C4-2B (cell line): Measurements from ENCODE around the gene TUBB.

ENCODE experiments used
- H3K27ac ChIP-seq: fragments of 450-650 bp; 2 replicates; pipeline ENCODE4 v1.5.1; 2017
- CTCF ChIP-seq: fragments of 450-650 bp; conservative IDR thresholded peaks from 2 replicates; pipeline ENCODE4 v1.5.1; 2017; ENCODE audit warnings: mild to moderate bottlenecking
- ZFX ChIP-seq: fragments of 450-650 bp; IDR thresholded peaks from 2 replicates; pipeline ENCODE4 v1.6.1; 2017

TUBB gene

GRCh38 chr6:30685157-30686008 lies 34.8 kb upstream of the TUBB start:
- TF ChIP-seq CTCF (no peak), ZFX (no peak)
- no peak overlapping the region for H3K27ac ChIP-seq

DNA sequence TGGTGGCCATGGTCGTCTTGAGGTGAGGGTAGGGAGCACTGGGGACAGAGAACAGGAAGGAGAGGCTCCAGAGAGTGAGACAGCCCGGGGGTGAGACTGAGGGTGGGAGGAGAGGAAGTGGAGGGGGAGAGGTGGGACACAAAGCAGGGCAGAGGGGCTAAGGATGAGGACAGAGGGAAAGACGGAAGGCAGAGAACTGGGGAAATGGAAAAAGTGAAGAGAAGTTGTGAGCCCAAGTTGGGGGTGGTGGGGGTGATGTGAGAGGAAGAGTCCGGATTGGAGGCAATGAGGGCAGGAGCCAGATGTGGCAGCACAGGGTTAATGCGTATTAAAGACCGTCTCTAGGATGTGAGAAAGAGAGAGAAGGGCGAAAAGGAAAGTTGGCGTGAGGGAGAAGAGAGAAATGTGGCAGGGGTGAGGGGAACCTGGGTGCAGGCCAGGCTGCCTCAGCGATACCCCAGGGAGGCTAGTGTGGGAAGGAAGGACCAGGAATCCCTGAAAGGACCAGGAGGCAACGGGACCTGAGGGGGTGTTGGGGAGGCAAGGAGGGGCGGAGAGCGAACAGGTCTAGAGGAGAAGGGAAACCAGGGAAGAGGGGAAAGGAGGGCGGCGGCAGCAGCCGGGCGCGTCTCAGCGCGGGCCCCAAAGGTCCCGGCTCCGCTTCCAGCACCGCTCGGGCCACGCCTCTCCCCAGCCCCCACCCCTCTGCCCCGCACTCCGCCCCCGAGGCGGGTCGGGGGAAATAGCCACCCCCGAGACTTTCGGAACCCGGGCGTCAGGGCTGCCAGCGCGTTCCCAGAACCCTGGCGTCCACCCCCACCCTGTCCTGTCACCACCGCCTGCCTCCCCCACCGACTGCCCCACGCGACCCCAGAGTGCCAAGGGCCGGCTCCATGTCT lies 33.9 kb upstream of the TUBB start, which contains the start of gene PPP1R18:
Gene PPP1R18 (minus strand): TSS at position 637 of the 899 bp plus-strand sequence. CDS start 627 bp downstream, at position 10.
- peak within 1 kb of the TSS; percentile 65 for H3K27ac ChIP-seq
- TF ChIP-seq ZFX (no peak), CTCF (no peak)

- TF ChIP-seq ZFX = no peak
- TF ChIP-seq CTCF = no peak
- peak overlapping the region; percentile 65 for H3K27ac ChIP-seq
Observed at GRCh38 chr6:30686908-30687658, 33.1 kb upstream of the TUBB start.

DNA sequence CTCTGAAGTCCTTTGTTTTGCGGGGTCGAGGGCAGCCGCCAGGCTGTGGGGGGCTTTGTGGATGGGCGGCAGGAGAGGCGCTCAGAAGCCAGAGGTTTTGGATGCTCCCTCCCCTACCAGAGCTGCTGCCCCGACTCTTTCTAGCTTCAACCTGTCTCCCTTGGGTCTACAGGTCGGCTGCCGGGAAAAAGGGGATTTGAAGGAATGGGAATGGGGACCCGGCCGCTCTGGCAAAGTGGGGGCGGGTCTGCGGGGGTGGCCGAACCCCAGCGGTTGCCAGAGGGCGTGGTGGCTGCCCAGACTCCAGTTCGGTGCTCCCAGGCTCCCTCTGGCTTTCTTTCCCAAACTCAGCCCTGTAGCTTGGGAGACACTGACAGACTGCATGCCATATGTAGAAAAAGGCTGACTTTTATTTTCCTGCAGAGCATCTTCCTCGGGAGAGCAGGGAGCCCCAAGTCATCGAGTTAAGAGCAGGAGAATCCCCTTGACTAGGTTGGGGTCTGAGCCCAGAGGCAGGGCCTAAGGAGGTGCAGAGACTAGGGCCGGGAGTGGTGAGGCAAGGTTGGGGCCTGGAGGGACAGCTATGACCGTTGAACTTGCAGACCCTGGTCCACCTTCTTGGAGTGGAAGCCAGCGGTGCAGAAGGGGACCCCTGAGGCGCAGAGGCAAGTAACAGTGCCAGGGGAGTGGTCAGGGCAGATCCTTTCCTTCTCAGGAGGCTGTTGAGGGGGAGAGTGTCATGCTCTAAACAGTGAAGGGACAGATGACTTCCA lies 32.3 kb upstream of the TUBB start:
- TF ChIP-seq CTCF = no peak
- TF ChIP-seq ZFX = no peak

DNA sequence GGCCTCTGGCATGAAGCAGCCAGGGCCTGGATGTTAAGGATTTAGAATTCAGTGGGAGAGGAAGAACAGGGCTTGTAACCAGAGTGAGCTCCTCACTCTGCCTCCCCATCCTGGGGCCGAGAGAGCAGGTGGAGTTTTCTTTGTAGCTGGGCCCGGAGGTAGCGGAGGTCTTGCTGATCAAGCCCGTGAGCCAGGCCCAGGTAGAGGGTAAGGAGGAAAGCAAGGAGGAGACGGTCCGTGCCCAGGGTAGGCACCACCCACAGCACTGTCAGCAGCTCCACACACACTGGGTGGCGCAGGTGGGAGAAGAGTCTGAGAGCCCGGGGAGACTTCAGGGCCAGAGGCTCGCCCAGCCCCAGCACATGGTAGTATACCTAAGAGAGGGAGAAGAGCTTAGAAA lies 31.6 kb upstream of the TUBB start:
- no peak overlapping the region for H3K27ac ChIP-seq
- TF ChIP-seq ZFX (no peak), CTCF (no peak)

More for the DNA sequence above, 32.3 kb upstream of the TUBB start:
- H3K27ac ChIP-seq = peak overlapping the region; percentile 65

DNA sequence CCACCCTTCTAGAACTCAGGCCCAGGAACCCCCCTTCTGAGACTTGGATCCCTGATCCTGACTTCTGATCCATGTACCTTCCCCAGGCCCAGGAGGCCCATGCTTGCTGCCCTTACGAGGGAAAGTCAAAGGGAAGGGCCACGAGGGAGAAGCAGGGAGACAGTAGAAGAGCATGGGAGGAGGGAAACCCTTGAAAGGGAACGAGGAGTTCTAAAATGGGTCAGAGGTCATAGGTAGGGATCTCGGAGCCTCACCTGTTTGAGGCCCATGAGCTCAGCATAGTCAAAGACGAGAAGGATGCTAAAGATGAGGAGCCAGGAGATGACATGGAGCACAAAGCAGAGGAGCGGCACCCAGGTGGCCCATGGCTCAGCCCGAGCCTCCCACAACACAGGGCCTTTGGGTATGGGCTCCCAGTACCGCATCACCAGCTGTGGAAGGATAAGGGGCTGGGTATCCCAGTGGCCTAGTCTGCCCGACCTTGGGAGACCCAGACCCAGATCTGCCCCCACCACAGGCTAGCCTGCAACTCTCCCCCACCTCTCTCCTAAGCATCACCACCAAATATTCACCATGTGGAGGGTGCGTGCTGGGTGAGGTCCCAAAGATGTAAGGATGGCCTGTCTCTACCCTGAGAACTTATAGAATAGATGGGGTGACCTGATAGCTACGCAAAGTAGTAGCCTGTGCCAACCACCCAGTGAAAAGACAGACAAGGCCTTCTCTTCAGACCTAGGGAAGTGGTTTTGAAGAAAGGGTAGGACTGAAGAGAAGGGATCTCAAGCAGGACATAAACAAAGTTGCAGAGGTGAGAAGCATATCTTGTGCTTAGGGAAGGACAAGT lies 30.9 kb upstream of the TUBB start:
- TF ChIP-seq CTCF (no peak), ZFX (no peak)
- H3K27ac ChIP-seq = no peak overlapping the region
